WTC11 (cell line): ENCODE results near the gene OVOL3.

Experiments
- FOXJ3 ChIP-seq: sonication (generic); formaldehyde crosslinking; IDR thresholded peaks from 2 replicates; pipeline ENCODE4 v1.9.0; 2021; ENCODE audit warnings: missing genetic modification reagents, mild to moderate bottlenecking, borderline replicate concordance
- HMGA2 ChIP-seq: fragments of 250-450 bp; sonication (Bioruptor Pico); IDR thresholded peaks from 2 replicates; pipeline ENCODE4 v1.4.0; 2021; ENCODE audit warnings: mild to moderate bottlenecking, moderate library complexity
- JUN ChIP-seq: sonication (generic); formaldehyde crosslinking; IDR thresholded peaks from 2 replicates; pipeline ENCODE4 v1.8.0; 2023; ENCODE audit warnings: mild to moderate bottlenecking, missing genetic modification reagents
- MLX ChIP-seq: sonication (generic); formaldehyde crosslinking; IDR thresholded peaks from 2 replicates; pipeline ENCODE4 v1.8.1; 2023; ENCODE audit warnings: mild to moderate bottlenecking, missing genetic modification reagents, moderate library complexity
- NR1H2 ChIP-seq: sonication (generic); formaldehyde crosslinking; IDR thresholded peaks from 2 replicates; pipeline ENCODE4 v1.9.0; 2021; ENCODE audit warnings: mild to moderate bottlenecking, moderate library complexity, missing genetic modification reagents
- SP1 ChIP-seq: sonication (generic); formaldehyde crosslinking; conservative IDR thresholded peaks from 2 replicates; pipeline ENCODE4 v1.8.1; 2022; ENCODE audit warnings: missing genetic modification reagents
- USF1 ChIP-seq: sonication (generic); formaldehyde crosslinking; IDR thresholded peaks from 2 replicates; pipeline ENCODE4 v1.8.0; 2022; ENCODE audit warnings: mild to moderate bottlenecking, missing genetic modification reagents
- ZBTB21 ChIP-seq: sonication (generic); formaldehyde crosslinking; IDR thresholded peaks from 2 replicates; pipeline ENCODE4 v1.8.1; 2023; ENCODE audit warnings: mild to moderate bottlenecking, missing genetic modification reagents, borderline replicate concordance
- ZNF263 ChIP-seq: sonication (generic); formaldehyde crosslinking; IDR thresholded peaks from 2 replicates; pipeline ENCODE4 v1.8.1; 2022; ENCODE audit warnings: low read depth, mild to moderate bottlenecking, moderate library complexity, missing genetic modification reagents
- ZNF317 ChIP-seq: sonication (generic); formaldehyde crosslinking; IDR thresholded peaks from 2 replicates; pipeline ENCODE4 v1.8.1; 2023; ENCODE audit warnings: low read depth, mild to moderate bottlenecking, moderate library complexity, missing genetic modification reagents, borderline replicate concordance
- TF ChIP-seq, protein P1 (sequence below): fragments of 200-600 bp; IDR thresholded peaks from 2 replicates; pipeline ENCODE4 v1.8.0; 2022; ENCODE audit warnings: antibody characterized with exemption
- TF ChIP-seq, protein P2 (sequence below): sonication (generic); formaldehyde crosslinking; IDR thresholded peaks from 2 replicates; pipeline ENCODE4 v1.8.0; 2022; ENCODE audit warnings: mild to moderate bottlenecking, missing genetic modification reagents
- TF ChIP-seq, protein P3 (sequence below): sonication (generic); formaldehyde crosslinking; IDR thresholded peaks from 2 replicates; pipeline ENCODE4 v1.8.1; 2022; ENCODE audit warnings: low read depth, missing genetic modification reagents, borderline replicate concordance
- TF ChIP-seq, protein P4 (sequence below): sonication (generic); formaldehyde crosslinking; IDR thresholded peaks from 2 replicates; pipeline ENCODE4 v1.8.1; 2023; ENCODE audit warnings: mild to moderate bottlenecking, missing genetic modification reagents, borderline replicate concordance

- TF ChIP-seq HMGA2 (CRISPR knock-in tag) (no peak), MLX (CRISPR knock-in tag) (no peak), FOXJ3 (CRISPR knock-in tag) (no peak), ZNF317 (CRISPR knock-in tag) (no peak), NR1H2 (CRISPR knock-in tag) (no peak), USF1 (CRISPR knock-in tag) (no peak), JUN (CRISPR knock-in tag) (no peak), SP1 (CRISPR knock-in tag) (no peak), ZNF263 (CRISPR knock-in tag) (no peak), ZBTB21 (CRISPR knock-in tag) (no peak)
- TF ChIP-seq, protein P1, sequence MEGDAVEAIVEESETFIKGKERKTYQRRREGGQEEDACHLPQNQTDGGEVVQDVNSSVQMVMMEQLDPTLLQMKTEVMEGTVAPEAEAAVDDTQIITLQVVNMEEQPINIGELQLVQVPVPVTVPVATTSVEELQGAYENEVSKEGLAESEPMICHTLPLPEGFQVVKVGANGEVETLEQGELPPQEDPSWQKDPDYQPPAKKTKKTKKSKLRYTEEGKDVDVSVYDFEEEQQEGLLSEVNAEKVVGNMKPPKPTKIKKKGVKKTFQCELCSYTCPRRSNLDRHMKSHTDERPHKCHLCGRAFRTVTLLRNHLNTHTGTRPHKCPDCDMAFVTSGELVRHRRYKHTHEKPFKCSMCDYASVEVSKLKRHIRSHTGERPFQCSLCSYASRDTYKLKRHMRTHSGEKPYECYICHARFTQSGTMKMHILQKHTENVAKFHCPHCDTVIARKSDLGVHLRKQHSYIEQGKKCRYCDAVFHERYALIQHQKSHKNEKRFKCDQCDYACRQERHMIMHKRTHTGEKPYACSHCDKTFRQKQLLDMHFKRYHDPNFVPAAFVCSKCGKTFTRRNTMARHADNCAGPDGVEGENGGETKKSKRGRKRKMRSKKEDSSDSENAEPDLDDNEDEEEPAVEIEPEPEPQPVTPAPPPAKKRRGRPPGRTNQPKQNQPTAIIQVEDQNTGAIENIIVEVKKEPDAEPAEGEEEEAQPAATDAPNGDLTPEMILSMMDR, result no peak
- TF ChIP-seq, protein P2, sequence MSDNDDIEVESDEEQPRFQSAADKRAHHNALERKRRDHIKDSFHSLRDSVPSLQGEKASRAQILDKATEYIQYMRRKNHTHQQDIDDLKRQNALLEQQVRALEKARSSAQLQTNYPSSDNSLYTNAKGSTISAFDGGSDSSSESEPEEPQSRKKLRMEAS (CRISPR knock-in tag), result no peak
- TF ChIP-seq, protein P3, sequence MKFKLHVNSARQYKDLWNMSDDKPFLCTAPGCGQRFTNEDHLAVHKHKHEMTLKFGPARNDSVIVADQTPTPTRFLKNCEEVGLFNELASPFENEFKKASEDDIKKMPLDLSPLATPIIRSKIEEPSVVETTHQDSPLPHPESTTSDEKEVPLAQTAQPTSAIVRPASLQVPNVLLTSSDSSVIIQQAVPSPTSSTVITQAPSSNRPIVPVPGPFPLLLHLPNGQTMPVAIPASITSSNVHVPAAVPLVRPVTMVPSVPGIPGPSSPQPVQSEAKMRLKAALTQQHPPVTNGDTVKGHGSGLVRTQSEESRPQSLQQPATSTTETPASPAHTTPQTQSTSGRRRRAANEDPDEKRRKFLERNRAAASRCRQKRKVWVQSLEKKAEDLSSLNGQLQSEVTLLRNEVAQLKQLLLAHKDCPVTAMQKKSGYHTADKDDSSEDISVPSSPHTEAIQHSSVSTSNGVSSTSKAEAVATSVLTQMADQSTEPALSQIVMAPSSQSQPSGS (CRISPR knock-in tag), result no peak
- TF ChIP-seq, protein P4, sequence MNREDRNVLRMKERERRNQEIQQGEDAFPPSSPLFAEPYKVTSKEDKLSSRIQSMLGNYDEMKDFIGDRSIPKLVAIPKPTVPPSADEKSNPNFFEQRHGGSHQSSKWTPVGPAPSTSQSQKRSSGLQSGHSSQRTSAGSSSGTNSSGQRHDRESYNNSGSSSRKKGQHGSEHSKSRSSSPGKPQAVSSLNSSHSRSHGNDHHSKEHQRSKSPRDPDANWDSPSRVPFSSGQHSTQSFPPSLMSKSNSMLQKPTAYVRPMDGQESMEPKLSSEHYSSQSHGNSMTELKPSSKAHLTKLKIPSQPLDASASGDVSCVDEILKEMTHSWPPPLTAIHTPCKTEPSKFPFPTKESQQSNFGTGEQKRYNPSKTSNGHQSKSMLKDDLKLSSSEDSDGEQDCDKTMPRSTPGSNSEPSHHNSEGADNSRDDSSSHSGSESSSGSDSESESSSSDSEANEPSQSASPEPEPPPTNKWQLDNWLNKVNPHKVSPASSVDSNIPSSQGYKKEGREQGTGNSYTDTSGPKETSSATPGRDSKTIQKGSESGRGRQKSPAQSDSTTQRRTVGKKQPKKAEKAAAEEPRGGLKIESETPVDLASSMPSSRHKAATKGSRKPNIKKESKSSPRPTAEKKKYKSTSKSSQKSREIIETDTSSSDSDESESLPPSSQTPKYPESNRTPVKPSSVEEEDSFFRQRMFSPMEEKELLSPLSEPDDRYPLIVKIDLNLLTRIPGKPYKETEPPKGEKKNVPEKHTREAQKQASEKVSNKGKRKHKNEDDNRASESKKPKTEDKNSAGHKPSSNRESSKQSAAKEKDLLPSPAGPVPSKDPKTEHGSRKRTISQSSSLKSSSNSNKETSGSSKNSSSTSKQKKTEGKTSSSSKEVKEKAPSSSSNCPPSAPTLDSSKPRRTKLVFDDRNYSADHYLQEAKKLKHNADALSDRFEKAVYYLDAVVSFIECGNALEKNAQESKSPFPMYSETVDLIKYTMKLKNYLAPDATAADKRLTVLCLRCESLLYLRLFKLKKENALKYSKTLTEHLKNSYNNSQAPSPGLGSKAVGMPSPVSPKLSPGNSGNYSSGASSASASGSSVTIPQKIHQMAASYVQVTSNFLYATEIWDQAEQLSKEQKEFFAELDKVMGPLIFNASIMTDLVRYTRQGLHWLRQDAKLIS (CRISPR knock-in tag), result no peak
These were observed 38.9 kb downstream of the OVOL3 start for GRCh38 chr19:36149673-36150406.
